GM19463 (cell line): Measurements from ENCODE around the gene THSD4.
"Not testable (repeated sequence)": the region's sequence is repeated elsewhere in the genome, so short reads cannot be mapped to it uniquely, and the experiment has no call there.

Source experiments
- ATAC-seq: cut with Tn5 transposase; IDR thresholded peaks from one replicate; pipeline ENCODE4 v1.9.1; 2021; ENCODE audit warnings: mild to moderate bottlenecking, moderate library complexity; ENCODE audit not compliant: unreplicated experiment

The THSD4 gene

DNA sequence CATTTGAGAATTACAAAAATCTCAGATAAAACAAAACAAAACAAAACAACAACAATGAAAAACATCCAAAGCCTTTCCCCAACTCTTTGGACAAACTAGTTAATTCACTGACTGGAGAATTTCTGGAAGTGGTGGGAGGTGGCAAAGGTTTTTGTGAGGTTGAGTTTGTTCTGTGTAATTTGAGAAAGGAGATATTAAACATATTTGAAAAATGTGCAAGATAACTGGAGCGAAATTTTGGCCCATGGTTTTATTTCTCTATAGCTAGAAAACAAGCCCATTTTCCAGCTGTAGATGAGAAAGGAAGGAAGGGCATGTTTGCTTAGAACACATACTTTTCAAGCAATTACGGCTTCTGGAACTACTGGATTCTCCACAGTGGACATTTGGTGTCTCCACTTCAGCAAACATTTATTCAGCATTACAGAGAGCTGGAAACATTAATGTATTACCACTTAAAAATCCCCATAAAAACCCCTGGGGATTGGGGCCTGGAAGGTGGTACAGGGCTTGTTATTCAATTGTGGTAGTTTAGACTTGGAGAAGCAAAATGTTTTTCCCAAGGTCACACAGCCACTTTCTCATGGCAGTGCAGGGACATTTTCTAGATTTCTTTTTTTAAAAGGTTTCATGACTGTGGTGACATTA lies 135.8 kb downstream of the THSD4 start:
- no peak for ATAC-seq

DNA sequence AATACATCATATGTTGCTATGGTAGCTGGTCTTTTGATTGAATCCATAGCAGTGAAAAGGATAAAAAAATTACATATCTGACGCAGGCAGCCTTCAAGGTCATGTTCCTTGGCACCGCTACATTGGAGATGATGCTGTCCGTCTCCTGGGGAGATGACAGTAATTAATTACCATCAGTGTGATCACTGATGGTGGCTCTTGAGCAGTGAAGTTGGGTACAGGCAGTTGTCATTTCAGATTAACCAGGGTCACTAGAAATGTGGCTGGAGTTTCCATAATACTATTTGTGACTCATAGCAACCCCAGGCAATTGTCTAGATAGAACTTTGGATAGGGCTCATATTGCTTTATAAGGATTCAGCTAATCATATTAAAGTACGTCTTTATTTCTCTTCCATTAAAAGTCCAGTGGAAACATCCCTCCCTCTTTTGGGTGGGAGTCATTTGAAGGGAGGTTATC lies 136.3 kb downstream of the THSD4 start:
- ATAC-seq = no peak

DNA sequence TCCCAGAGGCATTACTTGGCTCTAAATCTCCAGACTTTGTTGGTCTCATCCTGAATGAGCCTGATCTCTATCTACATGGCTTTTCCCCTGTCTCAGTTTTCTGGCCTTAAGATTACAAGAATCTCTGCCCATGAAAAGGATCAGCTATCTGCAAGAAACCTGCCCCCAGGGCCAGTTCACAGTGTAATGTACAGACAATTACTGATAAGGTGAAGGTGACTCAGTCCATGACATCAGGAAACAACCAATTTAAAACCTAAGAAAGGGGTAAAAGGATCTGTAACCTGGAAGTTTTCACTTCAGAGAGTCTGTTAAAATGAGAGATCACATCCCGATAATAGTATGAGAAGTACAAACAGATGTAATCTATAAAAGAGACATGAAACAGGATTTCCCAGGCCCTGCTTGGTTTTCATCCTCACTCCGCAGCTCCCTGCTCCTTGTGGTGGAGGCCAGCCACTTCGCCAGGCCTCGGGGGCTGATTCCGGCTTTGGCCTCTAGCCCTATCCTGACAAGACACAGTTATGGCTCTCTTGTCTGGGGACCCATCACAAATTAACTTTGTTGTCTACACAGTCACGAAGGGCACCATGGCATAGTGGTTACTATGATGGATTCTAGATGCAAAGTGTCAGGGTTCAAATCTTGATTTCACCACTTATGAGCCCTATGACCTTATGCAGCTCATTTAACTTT lies 136.9 kb downstream of the THSD4 start:
- no peak for ATAC-seq

DNA sequence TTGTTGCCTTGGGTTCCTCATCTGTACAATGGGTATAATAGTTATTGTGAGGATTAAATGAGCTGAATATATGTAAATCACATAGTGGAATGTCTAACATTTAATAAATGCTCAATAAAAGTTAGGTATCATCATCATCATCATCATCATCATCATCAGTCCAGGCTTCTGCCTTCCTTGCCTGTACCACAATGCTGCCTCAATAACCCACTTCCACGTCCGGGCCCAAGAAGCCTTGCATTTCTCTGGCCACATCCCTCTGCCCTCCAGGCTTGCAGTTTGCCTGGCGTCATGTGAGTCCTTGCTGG lies 137.4 kb downstream of the THSD4 start:
- no peak for ATAC-seq

DNA sequence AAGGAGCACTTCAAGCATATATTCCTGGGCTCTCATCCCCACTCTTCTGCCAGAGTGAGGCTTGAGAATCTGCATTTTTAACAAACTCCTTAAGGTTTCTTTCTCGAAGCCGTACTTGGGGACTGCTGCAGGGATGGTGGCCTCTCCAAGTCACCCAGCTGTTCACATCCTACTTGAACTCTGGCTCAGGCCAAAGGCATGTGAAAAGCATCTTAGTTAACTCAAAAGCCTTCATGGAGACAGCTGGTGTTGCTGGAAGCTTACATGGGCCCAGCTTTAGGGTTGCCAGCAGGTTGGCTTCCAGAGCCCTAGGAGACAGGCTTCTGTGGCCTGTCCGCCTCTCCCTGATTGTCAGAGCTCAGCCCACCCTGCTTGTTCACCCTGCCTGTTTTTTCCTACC lies 139.2 kb downstream of the THSD4 start:
- no peak for ATAC-seq

DNA sequence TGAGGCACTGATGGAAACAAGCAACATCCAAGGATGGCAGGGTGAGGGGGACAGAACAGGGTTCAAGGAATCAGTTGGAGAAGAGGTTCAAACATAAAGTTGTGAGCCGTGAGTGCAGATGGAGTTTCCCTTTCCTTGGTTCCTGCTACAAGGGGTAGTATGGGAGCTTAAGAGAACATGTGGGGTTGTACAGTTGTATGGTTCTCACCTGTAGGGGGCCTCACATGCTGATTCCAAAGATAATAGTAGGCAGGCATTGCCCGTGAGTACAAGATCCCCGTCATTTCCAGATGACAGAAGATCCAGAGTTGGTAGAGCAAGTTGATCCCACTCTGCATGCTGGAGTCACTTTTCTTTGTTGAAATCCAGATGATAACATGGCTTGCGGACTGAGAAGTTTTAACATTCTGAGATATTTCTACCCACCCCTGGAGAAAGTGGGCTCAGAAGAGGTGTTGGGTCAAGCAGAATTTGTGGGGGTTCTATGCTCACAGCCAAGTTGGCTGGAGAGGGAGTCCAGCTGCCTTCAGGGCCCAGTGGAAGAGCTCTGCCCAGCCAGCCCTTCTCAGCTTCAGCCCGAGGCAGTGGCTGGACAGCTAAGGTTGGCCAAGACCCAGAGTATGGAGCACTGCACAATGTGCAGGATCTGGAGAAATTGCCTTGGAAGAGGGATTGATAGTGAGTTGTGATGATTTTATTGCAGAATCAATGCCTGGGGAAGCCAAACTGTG lies 141.8 kb downstream of the THSD4 start:
- no peak for ATAC-seq

DNA sequence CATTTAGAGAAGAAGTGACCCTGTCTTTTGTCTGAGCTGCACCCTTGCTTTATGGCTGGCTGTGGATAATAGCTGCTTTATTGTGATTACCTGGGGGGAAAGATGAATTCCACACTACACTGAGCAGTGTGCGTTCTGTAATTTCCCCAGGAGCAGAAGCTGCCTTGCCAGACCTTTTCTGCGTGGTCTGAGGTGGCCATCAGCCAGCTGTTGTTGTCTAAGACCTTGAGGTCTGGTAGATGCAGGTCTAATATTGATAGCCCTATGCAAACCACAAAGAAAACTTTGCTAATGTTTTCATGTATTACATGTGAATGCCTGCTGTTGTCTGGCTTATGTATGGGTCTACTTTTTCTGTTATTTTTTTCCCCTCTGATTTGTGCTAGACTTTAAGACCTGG lies 144.6 kb downstream of the THSD4 start:
- no peak for ATAC-seq

DNA sequence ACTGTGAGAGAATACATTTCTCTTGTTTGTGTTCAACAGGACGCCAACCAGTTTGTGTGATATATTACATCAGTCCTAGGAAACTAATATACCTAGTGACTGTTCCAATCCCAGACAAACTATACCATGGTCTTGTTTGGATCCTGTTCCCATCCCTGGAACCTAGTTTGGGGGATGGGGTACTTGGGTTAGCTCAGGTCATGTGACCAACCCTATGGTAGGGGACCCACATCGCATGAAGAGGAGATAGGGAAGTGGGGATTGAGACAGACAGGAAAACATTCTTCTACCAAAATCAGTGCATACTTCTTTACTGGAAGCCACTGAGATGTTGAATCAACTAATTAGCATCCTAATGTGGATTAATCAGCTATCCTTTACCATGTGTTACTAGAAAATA lies 146.1 kb downstream of the THSD4 start:
- ATAC-seq = no peak

DNA sequence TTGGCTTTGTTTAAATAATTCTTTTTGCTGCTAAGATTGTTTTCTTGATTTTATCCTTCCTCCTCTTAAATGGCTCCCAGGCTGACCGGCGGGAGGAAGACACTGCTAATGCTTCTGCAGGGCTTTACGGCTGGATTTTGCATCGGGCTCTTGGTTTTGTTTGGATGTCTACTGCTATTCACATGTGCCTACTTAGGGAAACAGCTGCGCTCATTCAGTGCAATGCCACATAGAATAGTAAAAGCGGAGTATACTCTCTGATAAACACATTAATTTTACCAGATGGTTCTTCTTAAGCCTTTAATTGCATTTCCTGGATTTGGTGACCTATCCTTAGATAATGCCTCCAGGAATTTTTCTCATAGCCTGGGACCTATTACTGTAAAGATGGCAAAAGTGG lies 146.6 kb downstream of the THSD4 start:
- no peak for ATAC-seq

DNA sequence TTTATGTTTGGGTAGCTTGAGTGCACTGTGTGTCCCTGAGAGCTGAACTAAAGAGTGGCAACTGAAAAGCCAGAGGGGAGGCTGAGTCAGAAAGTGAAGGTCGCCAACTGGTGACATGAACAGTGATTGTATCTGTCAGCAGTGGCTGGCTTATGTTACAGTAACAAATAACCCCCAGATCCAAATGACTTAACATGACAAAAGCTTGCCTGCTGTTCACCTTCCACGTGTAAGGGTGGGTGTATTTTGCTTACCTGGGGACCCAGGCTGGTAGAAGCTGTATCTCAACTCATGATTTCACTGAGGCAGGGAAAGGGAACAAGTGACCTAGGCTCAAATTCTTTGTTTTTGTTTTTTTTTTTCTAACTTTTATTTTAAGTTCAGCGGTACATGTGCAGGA lies 147.3 kb downstream of the THSD4 start:
- no peak for ATAC-seq

DNA sequence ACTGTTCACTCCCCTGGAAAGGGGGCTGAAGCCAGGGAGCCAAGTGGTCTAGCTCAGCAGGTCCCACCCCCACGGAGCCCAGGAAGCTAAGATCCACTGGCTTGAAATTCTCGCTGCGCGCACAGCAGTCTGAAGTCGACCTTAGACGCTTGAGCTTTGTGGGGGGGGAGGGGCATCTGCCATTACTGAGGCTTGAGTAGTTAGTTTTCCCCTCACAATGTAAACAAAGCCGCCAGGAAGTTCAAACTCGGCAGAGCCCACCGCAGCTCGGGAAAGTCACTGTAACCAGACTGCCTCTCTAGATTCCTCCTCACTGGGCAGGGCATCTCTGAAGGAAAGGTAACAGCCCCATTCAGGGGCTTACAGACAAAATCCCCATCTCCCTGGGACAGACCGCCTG lies 150.3 kb downstream of the THSD4 start:
- not testable (repeated sequence) for ATAC-seq

DNA sequence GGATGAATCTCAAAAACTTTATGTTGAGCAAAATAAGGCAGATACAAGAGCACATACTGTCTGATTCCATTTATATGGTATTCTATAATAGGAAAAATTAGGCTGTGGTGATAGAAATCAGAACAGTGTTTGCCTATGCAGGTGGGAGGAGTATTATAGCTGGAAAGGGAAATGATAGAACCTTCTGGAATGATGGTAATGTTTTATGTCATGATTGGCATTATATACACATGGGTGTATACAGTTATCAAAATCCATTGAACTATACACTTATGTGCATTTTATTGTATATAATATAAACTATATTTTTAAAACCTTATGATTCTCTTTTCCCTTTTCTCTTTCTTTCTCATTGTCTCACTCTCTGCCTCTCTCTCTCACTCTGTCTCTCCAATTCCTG lies 156.1 kb downstream of the THSD4 start:
- ATAC-seq = no peak

DNA sequence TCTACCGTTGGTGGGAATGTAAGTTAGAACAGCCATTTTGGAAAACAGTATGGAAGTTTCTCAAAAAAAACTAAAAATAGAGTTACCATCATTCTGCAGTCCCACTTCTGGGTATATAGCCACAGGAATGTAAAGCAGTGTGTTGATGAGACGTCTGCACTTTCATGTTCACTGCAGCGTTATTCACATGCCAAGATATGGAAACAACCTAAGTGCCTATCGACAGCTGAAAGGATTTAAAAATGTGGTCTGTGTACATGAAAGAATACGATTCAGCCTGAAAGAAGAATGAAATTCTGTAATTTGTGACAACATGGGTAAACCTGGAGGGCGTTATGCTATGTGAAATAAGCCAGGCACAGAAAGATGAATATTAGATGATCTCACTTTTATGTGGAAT lies 157.7 kb downstream of the THSD4 start:
- ATAC-seq = no peak

DNA sequence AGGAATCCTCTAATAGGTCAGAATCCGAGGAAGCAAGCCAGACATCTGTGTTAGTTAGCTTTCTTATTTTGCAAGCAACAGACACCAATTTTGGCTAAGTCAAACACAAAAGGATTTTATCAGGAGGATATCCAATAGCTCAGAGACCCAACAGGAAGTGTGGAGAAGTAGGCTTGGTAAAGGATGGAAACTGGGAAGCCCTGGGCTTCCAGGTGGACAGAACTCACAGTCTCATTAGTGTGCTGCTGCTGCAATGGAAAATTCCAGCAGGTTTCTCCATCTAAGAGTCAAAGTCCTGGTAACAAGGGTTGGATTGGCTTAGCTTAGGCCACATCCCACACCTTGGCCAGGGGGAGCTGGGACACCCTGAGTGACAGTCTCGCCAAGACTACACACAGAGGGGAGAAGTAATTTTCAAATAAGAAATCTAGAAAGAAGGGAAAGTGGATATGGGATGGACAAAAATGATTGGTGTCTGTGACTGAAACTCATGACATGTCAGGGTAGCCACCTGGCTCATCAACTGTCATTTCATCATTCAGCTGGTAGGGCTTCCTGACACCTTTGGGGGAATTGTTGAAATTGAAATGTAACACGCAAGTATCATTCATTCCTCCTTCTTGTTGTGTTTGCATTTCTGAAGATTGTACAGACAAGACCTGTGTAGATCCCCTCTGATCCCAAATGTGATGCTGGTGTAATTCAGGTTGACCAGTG lies 158.6 kb downstream of the THSD4 start:
- ATAC-seq = no peak

DNA sequence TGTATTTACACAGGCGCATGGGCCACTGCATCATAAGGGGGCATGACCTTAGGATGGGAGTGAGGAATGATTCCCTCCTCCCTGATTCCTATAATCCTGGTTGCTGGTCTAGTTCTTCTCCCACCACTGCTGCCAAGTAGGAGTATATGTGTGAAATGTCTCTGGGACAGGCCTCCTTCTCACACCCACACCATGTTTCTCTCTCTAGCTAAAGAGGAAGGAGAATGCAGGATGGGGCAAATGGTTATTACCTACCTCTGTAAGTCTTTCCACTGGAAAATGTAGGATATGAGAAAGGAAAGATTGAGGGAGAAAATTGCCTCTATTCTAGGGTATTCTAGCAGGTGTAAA lies 159.2 kb downstream of the THSD4 start:
- no peak for ATAC-seq

DNA sequence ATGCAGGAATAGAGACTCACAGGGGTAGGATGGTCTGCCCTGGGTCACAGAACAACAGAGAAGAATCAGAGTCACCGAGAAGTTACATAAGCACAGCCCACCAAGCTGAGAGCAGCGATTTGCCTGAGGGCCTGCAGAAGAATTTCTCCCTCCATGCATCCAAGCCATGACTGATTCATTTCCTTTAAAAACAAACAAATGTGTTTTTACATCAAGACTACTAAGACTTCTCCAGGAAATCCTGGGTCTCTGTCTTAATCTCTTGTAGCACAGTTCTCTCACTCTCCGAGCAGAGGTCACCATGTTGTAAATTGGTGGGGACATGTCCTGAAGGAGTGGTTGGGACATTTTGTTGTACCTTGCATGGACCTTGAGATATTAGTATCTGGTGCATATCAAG lies 159.8 kb downstream of the THSD4 start:
- no peak for ATAC-seq

DNA sequence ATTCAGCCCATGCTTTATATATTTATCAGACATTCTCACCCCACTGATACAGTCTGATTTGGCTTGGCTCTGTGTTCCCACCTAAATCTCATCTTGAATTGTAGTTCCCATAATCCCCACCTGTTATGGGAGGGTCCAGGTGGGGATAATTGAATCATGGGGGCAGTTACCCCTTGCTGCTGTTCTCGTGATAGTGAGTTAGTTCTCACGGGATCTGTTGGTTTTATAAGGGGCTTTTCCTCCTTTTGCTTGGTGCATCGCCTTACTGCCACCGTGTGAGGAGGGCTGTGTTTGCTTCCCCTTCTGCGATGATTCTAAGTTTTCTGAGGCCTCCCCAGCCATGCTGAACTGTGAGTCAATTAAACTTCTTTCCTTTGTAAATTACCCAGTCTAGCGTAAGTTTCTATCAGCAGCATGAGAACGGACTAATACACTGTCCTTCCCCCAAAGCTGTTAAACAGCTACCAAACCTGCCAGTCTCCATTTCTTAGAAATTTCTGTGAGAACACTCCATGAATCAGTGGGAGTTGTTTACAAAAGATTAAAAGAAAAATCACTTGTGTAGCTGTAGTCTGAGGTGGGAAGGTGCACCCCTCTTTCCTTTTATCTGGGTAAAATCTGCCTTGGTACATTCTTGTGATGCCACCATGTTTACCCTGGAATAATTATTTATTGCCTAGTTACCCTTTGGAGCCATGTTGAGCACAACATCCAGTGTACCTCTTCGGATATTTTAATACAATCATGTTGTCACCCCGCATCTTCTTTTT lies 160.5 kb downstream of the THSD4 start:
- no peak for ATAC-seq

DNA sequence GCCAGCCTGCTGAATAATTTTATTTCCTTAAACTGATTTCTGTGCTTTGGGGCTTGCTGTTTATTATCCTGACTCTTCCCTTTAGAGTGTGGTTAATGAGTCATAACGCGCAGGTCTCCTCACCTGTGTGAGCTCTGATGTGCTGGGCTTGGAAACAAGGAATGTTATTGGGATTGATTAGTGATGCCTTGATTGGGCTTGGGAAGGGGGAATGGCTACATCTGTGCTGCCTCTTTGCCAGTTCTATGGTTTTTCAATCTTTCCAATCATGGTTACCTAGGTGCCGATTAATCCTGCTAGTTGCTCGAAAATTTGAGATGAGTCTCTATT lies 161.0 kb downstream of the THSD4 start:
- no peak for ATAC-seq

DNA sequence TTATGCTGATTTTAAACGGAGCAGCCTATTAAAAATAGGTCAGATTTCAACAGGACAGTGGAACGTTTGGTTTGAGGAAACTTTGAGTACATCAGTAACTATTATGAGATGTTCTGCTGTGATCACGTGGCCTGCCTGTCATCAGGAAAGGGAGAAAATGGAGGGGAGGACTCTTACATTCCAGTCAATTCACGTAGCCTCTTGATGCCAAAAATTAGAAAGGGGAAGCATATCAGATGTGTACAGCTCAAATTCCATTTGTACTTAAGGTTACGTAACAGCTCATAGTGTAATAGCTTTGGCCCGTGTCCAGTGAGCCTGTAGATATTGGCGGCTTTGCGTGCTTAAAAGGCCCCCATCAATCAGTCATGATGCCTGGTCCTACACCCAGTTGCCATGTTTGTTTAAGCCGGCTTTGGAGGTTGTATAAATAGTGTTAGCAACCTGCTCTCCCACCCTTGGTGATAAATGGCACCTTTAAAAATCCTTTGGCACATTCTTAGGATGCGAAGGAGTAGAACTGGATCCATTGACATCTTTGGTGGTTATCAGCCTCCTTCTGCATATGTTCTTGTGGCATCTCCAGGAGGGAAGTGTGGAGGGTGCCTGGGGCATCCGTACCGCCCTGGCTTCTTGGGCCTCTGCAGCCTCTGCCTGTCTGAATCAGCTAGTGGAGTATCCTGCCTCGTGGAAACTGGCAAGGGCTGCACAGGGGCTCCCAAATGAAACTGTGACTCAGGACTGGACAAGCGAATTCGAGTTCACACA lies 163.9 kb downstream of the THSD4 start:
- ATAC-seq = no peak

DNA sequence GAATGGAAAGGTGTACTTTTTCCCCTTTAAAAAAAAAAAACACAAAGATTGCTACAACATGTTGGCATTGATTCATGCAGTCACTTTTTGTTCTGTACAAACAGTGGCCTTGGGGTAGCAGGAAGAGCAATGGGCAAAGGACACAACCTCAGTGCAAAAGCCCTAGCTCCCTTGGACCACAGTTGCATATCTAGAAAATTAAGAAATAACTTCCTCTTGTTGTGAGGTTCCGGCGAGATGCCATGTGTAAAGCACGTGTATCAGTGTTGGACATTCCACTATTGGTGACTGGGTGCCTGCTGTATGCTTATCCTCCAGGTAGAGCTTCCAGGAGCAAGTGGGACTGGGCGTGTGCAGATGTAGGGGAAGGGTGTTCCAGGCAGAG lies 164.5 kb downstream of the THSD4 start:
- ATAC-seq = no peak

DNA sequence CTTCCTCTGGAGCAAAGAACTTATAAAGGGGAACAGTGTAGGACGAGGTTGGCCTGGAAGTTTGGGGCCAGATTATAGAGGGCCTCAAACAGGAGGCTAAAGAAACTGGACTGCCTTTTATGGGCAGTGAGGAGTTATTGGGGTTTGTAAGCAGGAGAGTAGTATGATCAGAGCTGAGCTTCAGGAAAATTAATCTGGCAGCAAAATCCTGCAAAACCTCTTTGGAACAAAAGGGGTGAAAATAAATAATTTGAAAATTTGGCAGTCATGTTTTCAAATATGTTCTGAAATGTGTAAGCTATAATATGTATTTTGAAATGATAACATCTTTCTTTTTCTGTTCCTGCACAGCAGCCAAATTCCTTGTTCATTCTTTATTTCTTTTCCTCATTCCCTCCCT lies 164.9 kb downstream of the THSD4 start:
- no peak for ATAC-seq
